ENCODE results near the gene DGKA. TPM values are rescaled to one million over a fixed set of nuclear protein-coding genes. Genes with fewer than 3 reads are reported as not detected.

The DGKA gene
- total RNA-seq, 2 donors from 2014 or later: 7.3 to 22.8 TPM

GRCh38 chr12:55965941-55966407 lies 35.0 kb downstream of the DGKA start, which contains the start of gene PMEL:
Gene PMEL (minus strand): TSS chr12:55966042. CDS start chr12:55966011, 31 bp downstream.
- DNase-seq (ENCODE audit: low spot score): no peak
- H3K27me3 ChIP-seq: no peaks in the 10 kb centered on the region
- H3K9me3 ChIP-seq: no peaks in the 10 kb centered on the region
- H3K4me3 ChIP-seq: peak within 1 kb of the TSS; percentile 70 to 80
- H3K27ac ChIP-seq: peak within 1 kb of the TSS; percentile 77 to 83
- no peak for TF ChIP-seq CTCF (IDR thresholded peaks at IDR 0.05)
- peaks cover 0 to 17% of the 10 kb centered on the region in 2 donors for H3K4me1 ChIP-seq
- H3K36me3 ChIP-seq: no peaks in the 10 kb centered on the region

- Histone ChIP-seq H3K27me3 (no peaks in the 10 kb centered on the region), H3K9me3 (no peaks in the 10 kb centered on the region), H3K27ac (peak within 1 kb of the TSS; percentile 77 to 83), H3K36me3 (no peaks in the 10 kb centered on the region), H3K4me1 (peaks cover 0 to 17% of the 10 kb centered on the region in 2 donors), H3K4me3 (peak within 1 kb of the TSS; percentile 70 to 80)
- DNase-seq (ENCODE audit: low spot score): peak; percentile 96
- TF ChIP-seq CTCF (IDR thresholded peaks at IDR 0.05): no peak
Observed at GRCh38 chr12:55966408-55967281, 35.7 kb downstream of the DGKA start, which contains the start of gene CDK2. Gene CDK2 (plus strand): TSS chr12:55966830. CDS start chr12:55967009, 179 bp downstream.

GRCh38 chr12:55969356-55969755 lies 38.4 kb downstream of the DGKA start:
- H3K4me3 ChIP-seq: no peak overlapping the region
- no peak for DNase-seq (ENCODE audit: low spot score)

GRCh38 chr12:55970775-55971174 lies 39.8 kb downstream of the DGKA start:
- no peak overlapping the region for H3K27ac ChIP-seq
- DNase-seq (ENCODE audit: low spot score): no peak
- no peaks in the 10 kb centered on the region for H3K36me3 ChIP-seq
- H3K9me3 ChIP-seq: no peaks in the 10 kb centered on the region
- H3K4me3 ChIP-seq: no peak overlapping the region
- no peaks in the 10 kb centered on the region for H3K27me3 ChIP-seq
- TF ChIP-seq CTCF (IDR thresholded peaks at IDR 0.05): no peak
- peaks cover 0 to 32% of the 10 kb centered on the region in 2 donors for H3K4me1 ChIP-seq

More at GRCh38 chr12:55969356-55969755, 38.4 kb downstream of the DGKA start:
- no peaks in the 10 kb centered on the region for H3K27me3 ChIP-seq
- no peaks in the 10 kb centered on the region for H3K36me3 ChIP-seq
- H3K27ac ChIP-seq: no peak overlapping the region
- no peaks in the 10 kb centered on the region for H3K9me3 ChIP-seq
- TF ChIP-seq CTCF (IDR thresholded peaks at IDR 0.05): no peak
- peaks cover 0 to 23% of the 10 kb centered on the region in 2 donors for H3K4me1 ChIP-seq

- peak overlapping the region in 1 of 2 donors; percentile 61 for H3K4me3 ChIP-seq
- H3K36me3 ChIP-seq: no peaks in the 10 kb centered on the region
- peaks cover 0 to 37% of the 10 kb centered on the region in 2 donors for H3K4me1 ChIP-seq
- DNase-seq (ENCODE audit: low spot score): no peak
- H3K9me3 ChIP-seq: no peaks in the 10 kb centered on the region
- H3K27me3 ChIP-seq: no peaks in the 10 kb centered on the region
- H3K27ac ChIP-seq: peak overlapping the region; percentile 93 to 95
- TF ChIP-seq CTCF (IDR thresholded peaks at IDR 0.05): no peak
Observed at GRCh38 chr12:55972042-55972441, 41.1 kb downstream of the DGKA start.
